Testis (tissue), 3 donors: Measurements from ENCODE around the gene CDC14A. TPM values are rescaled to one million over a fixed set of nuclear protein-coding genes. Genes with fewer than 3 reads are reported as not detected.
"Not testable (repeated sequence)": the region's sequence is repeated elsewhere in the genome, so short reads cannot be mapped to it uniquely, and the experiment has no call there.

Source experiments
- DNase-seq: peaks from one replicate; pipeline ENCODE4 v3.0.0-alpha.2; 2019
- H3K27ac ChIP-seq, 2 donors: fragments of 200-600 bp; sonication (generic); one replicate each; pipeline ENCODE4 v1.5.1; 2019
- H3K27me3 ChIP-seq: fragments of 200-600 bp; sonication (generic); one replicate; pipeline ENCODE4 v1.5.1; 2019
- H3K36me3 ChIP-seq: fragments of 200-600 bp; sonication (generic); one replicate; pipeline ENCODE4 v1.5.1; 2017; ENCODE audit warnings: low read depth; ENCODE audit errors: missing control alignments
- H3K4me1 ChIP-seq: fragments of 200-600 bp; sonication (generic); one replicate; pipeline ENCODE4 v1.5.1; 2019
- H3K4me3 ChIP-seq, 2 donors: fragments of 200-600 bp; sonication (generic); one replicate each; pipeline ENCODE4 v1.5.1; 2017 to 2019
- H3K9me3 ChIP-seq: fragments of 200-600 bp; sonication (generic); one replicate; pipeline ENCODE4 v1.5.1; 2017
- POLR2A ChIP-seq: fragments of 450-650 bp; IDR thresholded peaks from one replicate; pipeline ENCODE4 v1.6.1; 2017; ENCODE audit warnings: antibody characterized with exemption, mild to moderate bottlenecking, moderate library complexity
- WGBS, 2 donors: methylation state at CpG; one replicate each; pipeline ENCODE4 v1.1.5; 2018; 5-methylcytosine and 5-hydroxymethylcytosine counted together
- intact Hi-C: fragments of 100-400 bp; cut with DNase I; formaldehyde crosslinking; loops from one replicate; pipeline ENCODE4 v1.15.1; 2023; ENCODE audit warnings: low total_unique reads
- polyA plus RNA-seq: library from polyadenylated mRNA; stranded (reverse); fragments of 350-450 nt; fragmentation: Illumina TruSeq; extraction: RNeasy Lipid Tissue Mini Kit (QIAGEN cat#74804); gene quantifications from one replicate; pipeline ENCODE4 v1.2.3, GENCODE V29; 2014; ENCODE audit warnings: low read depth, low replicate concordance; ENCODE audit not compliant: insufficient read depth
- total RNA-seq, 2 donors: library from RNA; depleted of rRNA; stranded (reverse); fragments of >200 nt; gene quantifications; one replicate each; pipeline ENCODE4 v1.2.3, GENCODE V29; 2016
- TF ChIP-seq, protein P1 (sequence below), 3 experiments: fragments of 450-650 bp in 2 of 3; fragments of 200-600 bp in 1 of 3; sonication (generic) in 1 of 3; IDR thresholded peaks; one replicate each; pipeline ENCODE4 v1.5.1; 2016 to 2019; ENCODE audit warnings: antibody characterized with exemption in 3 of 3, mild to moderate bottlenecking in 2 of 3, moderate library complexity in 1 of 3

Gene CDC14A
- total and polyA plus RNA-seq, 3 donors from 2014 or later = 28.3 to 55.9 (median 40.6) TPM

DNA sequence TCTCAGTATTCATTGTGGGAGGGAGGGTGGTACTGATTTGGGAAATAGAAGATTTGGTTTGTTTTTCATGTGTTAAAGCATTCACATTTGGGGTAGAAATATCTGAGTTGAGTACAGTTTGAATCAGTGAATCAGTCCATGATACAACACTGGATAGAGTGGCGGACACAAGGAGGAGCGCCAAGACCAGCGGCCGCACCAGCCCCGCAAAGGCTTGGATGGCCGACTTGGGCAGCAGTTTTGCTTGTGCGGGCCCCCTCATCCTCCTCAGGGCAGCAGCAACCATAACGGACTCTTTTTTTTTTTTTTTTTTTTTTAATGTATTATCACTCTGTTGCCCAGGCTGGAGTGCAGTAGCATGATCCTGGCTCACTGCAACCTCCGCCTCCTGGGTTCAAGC lies 20.0 kb upstream of the CDC14A start:
- Histone ChIP-seq H3K27me3 (no peaks in the 10 kb centered on the region), H3K36me3 (no peaks in the 10 kb centered on the region), H3K9me3 (no peaks in the 10 kb centered on the region), H3K27ac (no peak overlapping the region), H3K4me3 (no peak overlapping the region), H3K4me1 (no peaks in the 10 kb centered on the region)
- DNase-seq = no peak
- intact Hi-C loops = no loop called here
- 88 to 97% methylated on average over 9 of the region's 9 CpGs for WGBS, 2 donors
- TF ChIP-seq, protein P1, sequence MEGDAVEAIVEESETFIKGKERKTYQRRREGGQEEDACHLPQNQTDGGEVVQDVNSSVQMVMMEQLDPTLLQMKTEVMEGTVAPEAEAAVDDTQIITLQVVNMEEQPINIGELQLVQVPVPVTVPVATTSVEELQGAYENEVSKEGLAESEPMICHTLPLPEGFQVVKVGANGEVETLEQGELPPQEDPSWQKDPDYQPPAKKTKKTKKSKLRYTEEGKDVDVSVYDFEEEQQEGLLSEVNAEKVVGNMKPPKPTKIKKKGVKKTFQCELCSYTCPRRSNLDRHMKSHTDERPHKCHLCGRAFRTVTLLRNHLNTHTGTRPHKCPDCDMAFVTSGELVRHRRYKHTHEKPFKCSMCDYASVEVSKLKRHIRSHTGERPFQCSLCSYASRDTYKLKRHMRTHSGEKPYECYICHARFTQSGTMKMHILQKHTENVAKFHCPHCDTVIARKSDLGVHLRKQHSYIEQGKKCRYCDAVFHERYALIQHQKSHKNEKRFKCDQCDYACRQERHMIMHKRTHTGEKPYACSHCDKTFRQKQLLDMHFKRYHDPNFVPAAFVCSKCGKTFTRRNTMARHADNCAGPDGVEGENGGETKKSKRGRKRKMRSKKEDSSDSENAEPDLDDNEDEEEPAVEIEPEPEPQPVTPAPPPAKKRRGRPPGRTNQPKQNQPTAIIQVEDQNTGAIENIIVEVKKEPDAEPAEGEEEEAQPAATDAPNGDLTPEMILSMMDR (IDR thresholded peaks at IDR 0.05) = no peak
- no peak for TF ChIP-seq POLR2A

DNA sequence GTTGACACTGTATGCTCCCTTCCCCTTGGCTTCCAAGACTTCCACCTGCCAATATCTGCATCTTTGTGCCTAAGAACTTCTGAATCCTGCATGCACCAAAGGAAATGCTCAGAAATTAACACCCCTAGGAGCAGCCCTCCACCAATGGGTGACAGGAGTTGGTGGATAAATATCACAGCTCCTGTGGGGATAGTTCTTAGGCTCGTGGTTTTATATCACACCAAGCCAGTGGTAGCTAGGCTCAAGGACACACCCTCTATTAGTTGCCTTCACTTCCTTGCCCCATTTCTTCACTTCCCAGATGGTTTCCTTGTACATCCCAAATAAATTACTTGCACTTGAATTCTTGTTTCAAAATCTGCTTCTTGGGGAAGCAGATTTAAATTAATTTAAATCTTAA lies 16.9 kb upstream of the CDC14A start:
- H3K9me3 ChIP-seq = no peaks in the 10 kb centered on the region
- TF ChIP-seq, protein P1 (IDR thresholded peaks at IDR 0.05) = no peak
- no peak for TF ChIP-seq POLR2A
- H3K27me3 ChIP-seq = no peaks in the 10 kb centered on the region
- WGBS, 2 donors = 39 to 65% methylated on average over 1 of the region's 1 CpG
- no peaks in the 10 kb centered on the region for H3K4me1 ChIP-seq
- H3K4me3 ChIP-seq = no peak overlapping the region
- intact Hi-C loops = no loop called here
- no peak for DNase-seq
- no peaks in the 10 kb centered on the region for H3K36me3 ChIP-seq
- no peak overlapping the region for H3K27ac ChIP-seq

DNA sequence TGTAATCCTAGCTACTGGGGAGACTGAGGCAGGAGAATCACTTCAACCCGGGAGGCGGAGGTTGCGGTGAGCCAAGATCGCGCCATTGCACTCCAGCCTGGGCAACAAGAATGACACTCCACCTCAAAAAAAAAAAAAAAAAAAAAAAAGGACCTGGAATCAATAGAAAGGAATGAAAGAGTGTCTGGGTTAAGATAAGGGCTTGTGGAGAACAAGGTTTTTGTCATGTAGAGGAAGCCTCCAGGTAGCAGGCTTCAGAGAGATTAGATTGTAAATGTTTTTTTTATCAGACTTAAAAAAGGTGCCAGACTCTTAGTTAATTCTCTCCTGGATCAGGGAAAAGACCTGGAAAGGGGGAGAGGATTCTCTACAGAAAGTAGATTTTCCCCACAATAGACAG lies 14.4 kb upstream of the CDC14A start:
- H3K4me1 ChIP-seq, H3K36me3 ChIP-seq, H3K27me3 ChIP-seq, H3K9me3 ChIP-seq, DNase-seq, H3K27ac ChIP-seq, H3K4me3 ChIP-seq, intact Hi-C loops: not testable (repeated sequence)
- WGBS, 2 donors = 91 to 98% methylated on average over 5 of the region's 5 CpGs

DNA sequence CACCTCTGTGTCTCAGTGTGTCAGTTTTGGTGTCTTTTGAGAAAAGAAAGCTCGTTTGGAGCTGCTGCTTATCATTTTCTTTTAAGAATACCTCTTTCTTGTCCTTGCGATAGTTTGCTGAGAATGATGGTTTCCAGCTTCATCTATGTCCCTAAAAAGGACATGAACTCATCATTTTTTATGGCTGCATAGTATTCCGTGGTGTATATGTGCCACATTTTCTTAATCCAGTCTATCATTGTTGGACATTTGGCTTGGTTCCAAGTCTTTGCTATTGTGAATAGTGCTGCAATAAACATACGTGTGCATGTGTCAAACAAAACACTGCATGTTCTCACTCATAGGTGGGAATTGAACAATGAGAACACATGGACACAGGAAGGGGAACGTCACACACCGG lies 12.6 kb upstream of the CDC14A start:
- H3K27me3 ChIP-seq, H3K4me1 ChIP-seq, DNase-seq, H3K9me3 ChIP-seq, intact Hi-C loops, H3K27ac ChIP-seq, H3K4me3 ChIP-seq, H3K36me3 ChIP-seq: not testable (repeated sequence)
- WGBS, 2 donors = 87 to 92% methylated on average over 6 of the region's 6 CpGs

DNA sequence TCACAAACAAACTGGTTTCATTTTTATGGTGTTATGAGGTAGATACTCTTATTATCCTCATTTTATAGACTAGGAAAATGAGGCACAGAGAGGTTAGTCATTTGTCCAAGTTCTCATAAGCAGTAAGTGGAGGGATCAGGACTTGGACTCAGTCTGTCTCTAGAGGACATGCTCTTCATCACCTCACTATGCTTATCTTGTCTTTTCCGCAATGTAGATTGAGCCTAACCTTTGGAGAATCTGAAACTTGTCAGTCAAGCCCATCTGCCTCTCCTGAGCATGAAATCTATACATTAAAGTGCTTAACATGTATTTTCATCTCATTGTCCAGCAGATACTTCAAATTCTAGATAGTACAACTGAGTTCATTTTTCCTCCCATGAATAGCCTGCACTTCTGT lies 11.8 kb upstream of the CDC14A start:
- TF ChIP-seq POLR2A = no peak
- TF ChIP-seq, protein P1 (IDR thresholded peaks at IDR 0.05) = no peak
- H3K36me3 ChIP-seq = no peaks in the 10 kb centered on the region

DNA sequence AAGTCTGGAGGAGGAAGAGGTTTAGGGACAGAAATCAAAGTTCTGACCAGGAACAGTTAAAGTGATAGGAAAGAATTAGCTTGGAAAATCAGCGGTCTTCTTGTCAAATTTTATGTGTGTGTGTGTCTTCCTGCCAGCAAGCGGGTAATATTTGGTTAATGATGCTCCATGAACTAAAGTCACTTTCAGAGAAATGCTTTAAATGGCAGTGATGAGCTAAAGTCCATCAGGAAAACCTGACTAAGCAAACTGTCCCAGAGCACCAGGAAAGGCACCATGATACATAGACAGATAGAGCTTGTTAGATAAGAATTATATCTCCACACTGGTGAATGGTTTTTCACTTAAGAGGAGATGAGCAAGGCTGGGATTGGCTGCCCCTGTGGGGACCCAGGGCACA lies 10.0 kb upstream of the CDC14A start:
- intact Hi-C loops = no loop called here
- H3K27me3 ChIP-seq = no peaks in the 10 kb centered on the region
- no peak for DNase-seq
- H3K27ac ChIP-seq = no peak overlapping the region
- WGBS, 2 donors = 88 to 92% methylated on average over 2 of the region's 2 CpGs
- TF ChIP-seq, protein P1 (IDR thresholded peaks at IDR 0.05) = no peak
- TF ChIP-seq POLR2A = no peak
- no peak overlapping the region for H3K4me3 ChIP-seq
- H3K4me1 ChIP-seq = no peaks in the 10 kb centered on the region
- H3K36me3 ChIP-seq = no peaks in the 10 kb centered on the region
- H3K9me3 ChIP-seq = no peaks in the 10 kb centered on the region

More for the DNA sequence above, 11.8 kb upstream of the CDC14A start:
- WGBS, 2 donors = 93 to 100% methylated on average over 1 of the region's 1 CpG
- Histone ChIP-seq H3K27me3 (no peaks in the 10 kb centered on the region), H3K4me1 (no peaks in the 10 kb centered on the region), H3K9me3 (no peaks in the 10 kb centered on the region), H3K4me3 (no peak overlapping the region), H3K27ac (no peak overlapping the region)
- intact Hi-C loops = no loop called here
- DNase-seq = no peak
